GM08714 (cell line): Measurements from ENCODE around the gene RSPO4.

Source experiments
- H3K4me3 ChIP-seq: fragments of 200-500 bp; sonication (Bioruptor generic); 2 replicates; pipeline ENCODE4 v1.5.1; 2014; ENCODE audit warnings: mild to moderate bottlenecking, low read length, inconsistent platforms
- ZNF274 ChIP-seq: IDR thresholded peaks from 2 replicates; pipeline ENCODE4 v1.6.1; 2012; ENCODE audit warnings: mild to moderate bottlenecking, low read depth, low read length

The RSPO4 gene

GRCh38 chr20:922781-923180 is 79.3 kb downstream of the RSPO4 start:
- no peak for TF ChIP-seq ZNF274
- H3K4me3 ChIP-seq: no peak overlapping the region

- no peak overlapping the region for H3K4me3 ChIP-seq
- no peak for TF ChIP-seq ZNF274
Observed at GRCh38 chr20:921068-921467, 81.0 kb downstream of the RSPO4 start.

- no peak overlapping the region for H3K4me3 ChIP-seq
- TF ChIP-seq ZNF274: no peak
Observed at GRCh38 chr20:920311-920710, 81.8 kb downstream of the RSPO4 start.

GRCh38 chr20:919491-919916 is 82.6 kb downstream of the RSPO4 start:
- no peak overlapping the region for H3K4me3 ChIP-seq
- no peak for TF ChIP-seq ZNF274

GRCh38 chr20:917416-917815 is 84.7 kb downstream of the RSPO4 start:
- no peak for TF ChIP-seq ZNF274
- no peak overlapping the region for H3K4me3 ChIP-seq

GRCh38 chr20:916825-917224 is 85.3 kb downstream of the RSPO4 start:
- no peak for TF ChIP-seq ZNF274
- no peak overlapping the region for H3K4me3 ChIP-seq

- no peak within 1 kb of the TSS for H3K4me3 ChIP-seq
- TF ChIP-seq ZNF274: no peak
Observed at GRCh38 chr20:916125-916799, 85.8 kb downstream of the RSPO4 start, which contains the start of gene ANGPT4. ANGPT4 (minus strand) TSS chr20:916334; CDS start chr20:916214, 120 bp downstream.

GRCh38 chr20:914727-915498 is 87.2 kb downstream of the RSPO4 start:
- no peak overlapping the region for H3K4me3 ChIP-seq
- no peak for TF ChIP-seq ZNF274

- no peak overlapping the region for H3K4me3 ChIP-seq
- TF ChIP-seq ZNF274: no peak
Observed at GRCh38 chr20:913306-913849, 88.7 kb downstream of the RSPO4 start.

GRCh38 chr20:911882-912600 is 90.1 kb downstream of the RSPO4 start:
- TF ChIP-seq ZNF274: no peak
- no peak overlapping the region for H3K4me3 ChIP-seq

GRCh38 chr20:910870-911770 is 91.0 kb downstream of the RSPO4 start:
- no peak overlapping the region for H3K4me3 ChIP-seq
- TF ChIP-seq ZNF274: no peak

- H3K4me3 ChIP-seq: no peak overlapping the region
- TF ChIP-seq ZNF274: no peak
Observed at GRCh38 chr20:910132-910869, 91.8 kb downstream of the RSPO4 start.

GRCh38 chr20:909641-910040 is 92.5 kb downstream of the RSPO4 start:
- no peak for TF ChIP-seq ZNF274
- H3K4me3 ChIP-seq: no peak overlapping the region
